ENCODE results near the gene SUMF1.

GRCh38 chr3:4514916-4515315, 47.8 kb upstream of the SUMF1 start:
- TF ChIP-seq NFATC3 (CRISPR knock-in tag; IDR thresholded peaks at IDR 0.05) (no peak), ZNF263 (CRISPR knock-in tag; IDR thresholded peaks at IDR 0.05) (no peak), SKIL (CRISPR knock-in tag; IDR thresholded peaks at IDR 0.05; ENCODE audit: borderline replicate concordance) (no peak), ZFP37 (CRISPR knock-in tag; IDR thresholded peaks at IDR 0.05; ENCODE audit: borderline replicate concordance) (no peak), AHR (CRISPR knock-in tag; IDR thresholded peaks at IDR 0.05) (no peak), RFX5 (IDR thresholded peaks at IDR 0.05; ENCODE audit: low read depth, low read length) (no peak), ZBTB33 (CRISPR knock-in tag; IDR thresholded peaks at IDR 0.05) (no peak), CBX1 (IDR thresholded peaks at IDR 0.05; ENCODE audit: low read depth) (no peak), ZNF143 (CRISPR knock-in tag; IDR thresholded peaks at IDR 0.05) (no peak), SUZ12 (IDR thresholded peaks at IDR 0.05; ENCODE audit: low read depth, low read length) (no peak), CEBPB (IDR thresholded peaks at IDR 0.05; ENCODE audit: borderline replicate concordance, low read depth, low read length) (no peak), ARNT (IDR thresholded peaks at IDR 0.05) (no peak), CTCF (CRISPR knock-in tag; IDR thresholded peaks at IDR 0.05) (no peak)
